K562 (cell line): ENCODE measurements around the gene WDHD1. TPM values are rescaled to one million over a fixed set of nuclear protein-coding genes. Genes with fewer than 3 reads are reported as not detected.

Experiments
- ATAC-seq: fragments of 200-7000 bp; cut with Tn5 transposase; 3 replicates; pipeline ENCODE4 v1.9.1; 2020; ENCODE audit warnings: moderate library complexity
- BruUV-seq: library from RNA; stranded (reverse); fragments of 400-500 nt; replicated peaks from 2 replicates; lab custom pipeline; 2021; lab: Mats Ljungman, UMichigan
- CTCF ChIA-PET: fragments of 300-600 bp; formaldehyde crosslinking; extraction: SDS; loops from one replicate; lab custom pipeline; 2021; ENCODE audit warnings: low intra/inter-chr PET ratio; lab: Yijun Ruan, JAX
- POLR2A ChIA-PET: fragments of 300-600, 350-650 bp; sonication (Branson Sonifier 250); formaldehyde crosslinking; extraction: SDS; loops from one replicate; lab custom pipeline; 2021; ENCODE audit warnings: antibody characterized with exemption, inconsistent platforms; lab: Yijun Ruan, JAX
- DNase-seq, 4 experiments: peaks; one replicate each; pipeline versions ENCODE4 v3.0.0 to v3.0.0-alpha.2; 2011 to 2018; ENCODE audit warnings: low spot score in 3 of 4, mixed read lengths in 3 of 4; ENCODE audit errors: extremely low read depth in 1 of 4
- FAIRE-seq: peaks from 2 replicates; lab custom pipeline; 2011; peaks lifted over from hg19 to GRCh38; lab: Jason Lieb, UNC
- H2AFZ ChIP-seq: 2 replicates; pipeline ENCODE4 v1.6.0; 2011; ENCODE audit warnings: low read depth, low read length, control low read depth, inconsistent platforms
- H3K27ac ChIP-seq: fragments of 200-600 bp; 3 replicates; pipeline ENCODE4 v1.8.0; 2011; ENCODE audit warnings: low read depth, mild to moderate bottlenecking, control low read depth, inconsistent platforms, low read length, moderate library complexity, mixed read lengths; ENCODE audit errors: extremely low read depth
- H3K27me3 ChIP-seq, 2 experiments: fragments of 300-600 bp in 1 of 2; 2 replicates in 1 of 2; 3 replicates in 1 of 2; pipeline versions ENCODE4 v1.6.0 to v1.8.0; 2011; ENCODE audit warnings: inconsistent platforms in 2 of 2, low read length in 2 of 2, mild to moderate bottlenecking in 1 of 2, mixed read lengths in 1 of 2, moderate library complexity in 1 of 2; ENCODE audit not compliant: control insufficient read depth in 2 of 2, insufficient read depth in 2 of 2
- H3K36me3 ChIP-seq: fragments of 300-600 bp; 3 replicates; pipeline ENCODE4 v1.8.0; 2011; ENCODE audit warnings: mild to moderate bottlenecking, low read length, inconsistent platforms; ENCODE audit not compliant: control insufficient read depth, insufficient read depth
- H3K4me1 ChIP-seq, 2 experiments: fragments of 200-600 bp in 1 of 2; replicated peaks in 1 of 2; 2 replicates in 1 of 2; 3 replicates in 1 of 2; pipeline versions ENCODE4 v1.5.1 to v1.8.0; 2011; ENCODE audit warnings: inconsistent platforms in 2 of 2, low read length in 2 of 2, mild to moderate bottlenecking in 1 of 2, mixed read lengths in 1 of 2, moderate library complexity in 1 of 2; ENCODE audit not compliant: control insufficient read depth in 2 of 2, insufficient read depth in 2 of 2
- H3K4me2 ChIP-seq: 2 replicates; pipeline ENCODE4 v1.6.1; 2011; ENCODE audit warnings: low read length, control low read depth, inconsistent platforms, mixed read lengths; ENCODE audit not compliant: insufficient read depth
- H3K4me3 ChIP-seq: fragments of 200-600 bp; sonication (generic), shearing (Covaris generic); 2 replicates; pipeline ENCODE4 v1.5.1; 2016; ENCODE audit warnings: control low read depth, inconsistent platforms
- H3K79me2 ChIP-seq: fragments of 200-600 bp; 3 replicates; pipeline ENCODE4 v1.8.0; 2011; ENCODE audit warnings: low read length, inconsistent platforms; ENCODE audit not compliant: control insufficient read depth, insufficient read depth
- H3K9ac ChIP-seq, 2 experiments: 2 replicates each; pipeline versions ENCODE4 v1.6.0 to v1.6.1; 2011; ENCODE audit warnings: low read depth in 2 of 2, low read length in 2 of 2, control low read depth in 1 of 2, inconsistent platforms in 1 of 2, mild to moderate bottlenecking in 1 of 2, mixed read lengths in 1 of 2; ENCODE audit not compliant: insufficient read depth in 1 of 2
- H3K9me1 ChIP-seq: one replicate; pipeline ENCODE4 v1.6.0; 2011; ENCODE audit warnings: inconsistent platforms, mild to moderate bottlenecking, low read length, moderate library complexity; ENCODE audit not compliant: control insufficient read depth, insufficient read depth
- H3K9me3 ChIP-seq: replicated peaks from 2 replicates; pipeline ENCODE4 v1.5.1; 2011; ENCODE audit warnings: low read depth, low read length, inconsistent platforms; ENCODE audit not compliant: control insufficient read depth, insufficient read depth
- H4K20me1 ChIP-seq: replicated peaks from 2 replicates; pipeline ENCODE4 v1.6.1; 2011; ENCODE audit warnings: low read length, inconsistent platforms, mixed read lengths; ENCODE audit not compliant: control insufficient read depth, insufficient read depth
- CBFB ChIP-seq: sonication (generic); formaldehyde crosslinking; IDR thresholded peaks from 2 replicates; pipeline ENCODE4 v1.4.0; 2020; ENCODE audit warnings: mild to moderate bottlenecking, missing genetic modification reagents
- ELF1 ChIP-seq: fragments of 200-800 bp; sonication (Bioruptor generic); IDR thresholded peaks from 2 replicates; pipeline ENCODE4 v1.6.1; 2016; ENCODE audit warnings: missing genetic modification characterization, missing compliant biosample characterization
- JUNB ChIP-seq: fragments of 450-650 bp; formaldehyde crosslinking; conservative IDR thresholded peaks from 2 replicates; pipeline ENCODE4 v1.4.0; 2020; ENCODE audit warnings: mild to moderate bottlenecking
- KLF10 ChIP-seq: fragments of 250-450 bp; sonication (Bioruptor Pico); IDR thresholded peaks from 2 replicates; pipeline ENCODE4 v1.6.1; 2021; ENCODE audit warnings: matching md5 sums
- PHF20 ChIP-seq: fragments of 450-650 bp; IDR thresholded peaks from 2 replicates; pipeline ENCODE4 v1.6.1; 2018; ENCODE audit not compliant: partially characterized antibody
- RAD21 ChIP-seq, 2 experiments: fragments of 250-450 bp in 1 of 2; fragments of 450-650 bp in 1 of 2; sonication (Bioruptor Pico) in 1 of 2; formaldehyde crosslinking in 1 of 2; IDR thresholded peaks in 1 of 2; conservative IDR thresholded peaks in 1 of 2; 2 replicates each; pipeline versions ENCODE4 v1.4.0 to v1.8.0; 2020 to 2022; ENCODE audit warnings: mild to moderate bottlenecking in 2 of 2, moderate library complexity in 1 of 2
- TAF9B ChIP-seq: fragments of 450-650 bp; IDR thresholded peaks from 2 replicates; pipeline ENCODE4 v1.6.1; 2018; ENCODE audit warnings: mild to moderate bottlenecking; ENCODE audit not compliant: partially characterized antibody
- ZBTB17 ChIP-seq: fragments of 450-650 bp; formaldehyde crosslinking; IDR thresholded peaks from 2 replicates; pipeline ENCODE4 v1.4.0; 2020; ENCODE audit warnings: mild to moderate bottlenecking
- ZC3H8 ChIP-seq: fragments of 450-650 bp; IDR thresholded peaks from 2 replicates; pipeline ENCODE4 v1.6.1; 2017
- ZNF717 ChIP-seq: fragments of 250-450 bp; sonication (Bioruptor Pico); IDR thresholded peaks from 2 replicates; pipeline ENCODE4 v1.5.0; 2021
- WGBS: fragments of 100-300 bp; shearing (Covaris generic); methylation state at CpG from one replicate; pipeline ENCODE4 v1.1.6; 2016; ENCODE audit warnings: low coverage, mixed read lengths; ENCODE audit not compliant: insufficient coverage; ENCODE audit errors: missing lambda C conversion rate; 5-methylcytosine and 5-hydroxymethylcytosine counted together
- in situ Hi-C: fragments of 300-500 bp; cut with MboI; formaldehyde crosslinking; loops from 4 replicates; pipeline ENCODE4 v1.15.0; 2018; ENCODE audit warnings: inconsistent platforms, mixed read lengths
- intact Hi-C: fragments of 100-400 bp; cut with micrococcal nuclease; formaldehyde crosslinking; loops from 2 replicates; pipeline ENCODE4 v1.14.2; 2022
- polyA plus RNA-seq, 8 experiments: library from polyadenylated mRNA; depleted of rRNA in 4 of 8; stranded (reverse) in 5 of 8; unstranded in 3 of 8; fragments of >200 nt; fragmentation: Nextera tagmentation in 2 of 8; fragmentation: Illumina TruSeq in 1 of 8; extraction: Ambion mirVana in 2 of 8; extraction: Trizol in 1 of 8; gene quantifications; 2 replicates each; pipeline versions ENCODE4 v1.2.1 to v1.2.3, GENCODE V29; 2011 to 2014; ENCODE audit warnings: inconsistent platforms in 1 of 8, missing spikeins in 1 of 8
- total RNA-seq, 7 experiments: library from RNA; depleted of rRNA in 6 of 7; stranded (reverse); fragments of >200 nt in 6 of 7; fragmentation: Illumina TruSeq in 2 of 7; extraction: Trizol in 2 of 7; gene quantifications; 2 replicates each; pipeline versions ENCODE4 v1.2.1 to v1.2.3, GENCODE V29; 2011 to 2021; ENCODE audit warnings: low replicate concordance in 1 of 7
- TF ChIP-seq, protein P1 (sequence below): fragments of 450-650 bp; IDR thresholded peaks from 2 replicates; pipeline ENCODE4 v1.6.1; 2018; ENCODE audit not compliant: partially characterized antibody
- TF ChIP-seq, protein P2 (sequence below): sonication (generic); formaldehyde crosslinking; IDR thresholded peaks from 2 replicates; pipeline ENCODE4 v1.8.1; 2022; ENCODE audit warnings: missing genetic modification reagents
- TF ChIP-seq, protein P3 (sequence below): sonication (generic); formaldehyde crosslinking; IDR thresholded peaks from 2 replicates; pipeline ENCODE4 v1.8.1; 2023; ENCODE audit warnings: mild to moderate bottlenecking, missing genetic modification reagents

WDHD1 gene
- total and polyA plus RNA-seq, 9 of the 15 experiments (the other 6 are each of a cell fraction or from before 2014, with no cell fraction given), result 11.7 to 39.1 (median 30.0) TPM

DNA sequence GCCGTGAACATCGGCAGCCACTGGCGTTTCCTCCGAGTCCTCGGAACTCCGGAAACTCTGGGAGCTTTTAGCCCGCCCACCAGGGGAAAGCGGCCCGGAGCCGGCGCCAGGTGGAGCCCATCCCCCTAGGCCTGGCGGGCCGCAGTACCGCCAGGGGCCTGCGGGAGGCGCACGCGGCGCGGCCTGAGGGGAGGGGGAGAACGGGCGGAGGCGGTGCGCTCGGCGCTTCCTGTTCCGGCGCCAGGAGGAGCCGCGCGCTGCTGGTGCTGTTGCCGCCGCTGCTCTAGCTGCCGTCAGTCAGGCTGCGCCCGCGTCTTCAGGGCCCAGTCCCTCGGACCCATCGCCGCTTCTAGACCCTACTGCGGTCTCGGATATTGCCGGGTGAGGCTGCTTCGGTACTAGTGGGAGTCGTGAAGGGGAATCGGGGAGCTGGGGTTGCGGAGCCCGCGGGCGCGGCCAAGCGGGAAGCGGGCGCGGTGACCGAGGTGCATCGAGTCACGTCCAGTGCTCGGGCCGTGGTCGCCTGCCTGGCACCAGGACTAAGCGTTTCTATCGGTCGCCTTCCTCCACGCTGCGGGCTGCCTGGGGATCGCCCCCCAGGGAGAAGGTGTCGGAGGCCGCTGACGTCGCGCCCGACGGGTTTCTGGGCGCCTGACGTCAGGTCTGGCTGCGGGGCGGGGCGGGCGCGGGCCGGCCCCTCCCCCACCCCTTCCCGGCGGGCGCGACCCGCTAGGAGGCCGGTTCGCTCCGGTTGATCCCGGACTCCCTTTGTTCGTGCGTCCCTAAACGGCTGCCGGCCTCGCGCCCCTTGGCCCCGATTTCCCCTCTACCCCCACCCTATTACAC, 24.7 kb upstream of the WDHD1 start, which contains the start of gene MAPK1IP1L:
MAPK1IP1L (plus strand) TSS at position 225 of the 846 bp plus-strand sequence. CDS start 10,037 bp downstream, outside the sequence.
- Histone ChIP-seq H3K4me3 (peak within 1 kb of the TSS; percentile 97), H3K4me1 (peaks cover 8 to 14% of the 10 kb centered on the region in 2 experiments; a peak in 3 of 5 replicates), H3K36me3 (peaks cover 40% of the 10 kb centered on the region), H3K27me3 (no peaks in the 10 kb centered on the region), H4K20me1 (no peaks in the 10 kb centered on the region; the same call in 1 of the 2 replicates), H3K79me2 (peaks cover 55% of the 10 kb centered on the region), H3K9me1 (no peaks in the 10 kb centered on the region), H3K4me2 (peak within 1 kb of the TSS; percentile 92), H2AFZ (peak within 1 kb of the TSS; percentile 97), H3K9ac (peak within 1 kb of the TSS; percentile 100), H3K27ac (peak within 1 kb of the TSS; percentile 99), H3K9me3 (no peaks in the 10 kb centered on the region)
- in situ Hi-C loops, result no loop called here
- intact Hi-C loops, result loop anchor here (5.0 kb wide), 1 partner anchor 51 kb away; no protein-coding TSS in a partner anchor
- DNase-seq (peak; percentile 89 to 94 (median 90)), FAIRE-seq (peak; percentile 61), ATAC-seq (peak; percentile 93)
- ChIA-PET CTCF (interaction anchor here (0.6 to 0.7 kb wide), 3 partner anchors 38 to 148 kb away, joined by 3 to 5 read pairs (median 4); no protein-coding TSS in a partner anchor), POLR2A (interaction anchor here (0.6 to 3.2 kb wide), 15 partner anchors 8 to 362 kb away, joined by 3 to 22 read pairs (median 5); partner anchors contain the start of genes DLGAP5, SOCS4 and WDHD1)
- BruUV-seq, result no TSS peak
- under 1% methylated on average over 23 of the region's 98 CpGs for WGBS
- TF ChIP-seq JUNB (CRISPR knock-in tag) (no peak), ELF1 (peak; percentile 94), CBFB (0 out of 2 replicates have a peak, but pooled peaks have one; percentile 55), RAD21 (CRISPR knock-in tag; conservative IDR thresholded peaks at IDR 0.05 in 1 of 2, IDR thresholded peaks at IDR 0.05 in 1 of 2) (peak; percentile 49 to 69), TAF9B (peak; percentile 67), PHF20 (peak; percentile 85), ZBTB17 (peak; percentile 71), ZC3H8 (no peak), KLF10 (CRISPR knock-in tag) (no peak), ZNF717 (CRISPR knock-in tag) (no peak)
- TF ChIP-seq, protein P1, sequence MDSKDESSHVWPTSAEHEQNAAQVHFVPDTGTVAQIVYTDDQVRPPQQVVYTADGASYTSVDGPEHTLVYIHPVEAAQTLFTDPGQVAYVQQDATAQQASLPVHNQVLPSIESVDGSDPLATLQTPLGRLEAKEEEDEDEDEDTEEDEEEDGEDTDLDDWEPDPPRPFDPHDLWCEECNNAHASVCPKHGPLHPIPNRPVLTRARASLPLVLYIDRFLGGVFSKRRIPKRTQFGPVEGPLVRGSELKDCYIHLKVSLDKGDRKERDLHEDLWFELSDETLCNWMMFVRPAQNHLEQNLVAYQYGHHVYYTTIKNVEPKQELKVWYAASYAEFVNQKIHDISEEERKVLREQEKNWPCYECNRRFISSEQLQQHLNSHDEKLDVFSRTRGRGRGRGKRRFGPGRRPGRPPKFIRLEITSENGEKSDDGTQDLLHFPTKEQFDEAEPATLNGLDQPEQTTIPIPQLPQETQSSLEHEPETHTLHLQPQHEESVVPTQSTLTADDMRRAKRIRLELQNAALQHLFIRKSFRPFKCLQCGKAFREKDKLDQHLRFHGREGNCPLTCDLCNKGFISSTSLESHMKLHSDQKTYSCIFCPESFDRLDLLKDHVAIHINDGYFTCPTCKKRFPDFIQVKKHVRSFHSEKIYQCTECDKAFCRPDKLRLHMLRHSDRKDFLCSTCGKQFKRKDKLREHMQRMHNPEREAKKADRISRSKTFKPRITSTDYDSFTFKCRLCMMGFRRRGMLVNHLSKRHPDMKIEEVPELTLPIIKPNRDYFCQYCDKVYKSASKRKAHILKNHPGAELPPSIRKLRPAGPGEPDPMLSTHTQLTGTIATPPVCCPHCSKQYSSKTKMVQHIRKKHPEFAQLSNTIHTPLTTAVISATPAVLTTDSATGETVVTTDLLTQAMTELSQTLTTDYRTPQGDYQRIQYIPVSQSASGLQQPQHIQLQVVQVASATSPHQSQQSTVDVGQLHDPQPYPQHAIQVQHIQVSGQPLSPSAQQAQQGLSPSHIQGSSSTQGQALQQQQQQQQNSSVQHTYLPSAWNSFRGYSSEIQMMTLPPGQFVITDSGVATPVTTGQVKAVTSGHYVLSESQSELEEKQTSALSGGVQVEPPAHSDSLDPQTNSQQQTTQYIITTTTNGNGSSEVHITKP, result peak; percentile 32
- TF ChIP-seq, protein P2, sequence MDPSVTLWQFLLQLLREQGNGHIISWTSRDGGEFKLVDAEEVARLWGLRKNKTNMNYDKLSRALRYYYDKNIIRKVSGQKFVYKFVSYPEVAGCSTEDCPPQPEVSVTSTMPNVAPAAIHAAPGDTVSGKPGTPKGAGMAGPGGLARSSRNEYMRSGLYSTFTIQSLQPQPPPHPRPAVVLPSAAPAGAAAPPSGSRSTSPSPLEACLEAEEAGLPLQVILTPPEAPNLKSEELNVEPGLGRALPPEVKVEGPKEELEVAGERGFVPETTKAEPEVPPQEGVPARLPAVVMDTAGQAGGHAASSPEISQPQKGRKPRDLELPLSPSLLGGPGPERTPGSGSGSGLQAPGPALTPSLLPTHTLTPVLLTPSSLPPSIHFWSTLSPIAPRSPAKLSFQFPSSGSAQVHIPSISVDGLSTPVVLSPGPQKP (CRISPR knock-in tag), result no peak
- TF ChIP-seq, protein P3, sequence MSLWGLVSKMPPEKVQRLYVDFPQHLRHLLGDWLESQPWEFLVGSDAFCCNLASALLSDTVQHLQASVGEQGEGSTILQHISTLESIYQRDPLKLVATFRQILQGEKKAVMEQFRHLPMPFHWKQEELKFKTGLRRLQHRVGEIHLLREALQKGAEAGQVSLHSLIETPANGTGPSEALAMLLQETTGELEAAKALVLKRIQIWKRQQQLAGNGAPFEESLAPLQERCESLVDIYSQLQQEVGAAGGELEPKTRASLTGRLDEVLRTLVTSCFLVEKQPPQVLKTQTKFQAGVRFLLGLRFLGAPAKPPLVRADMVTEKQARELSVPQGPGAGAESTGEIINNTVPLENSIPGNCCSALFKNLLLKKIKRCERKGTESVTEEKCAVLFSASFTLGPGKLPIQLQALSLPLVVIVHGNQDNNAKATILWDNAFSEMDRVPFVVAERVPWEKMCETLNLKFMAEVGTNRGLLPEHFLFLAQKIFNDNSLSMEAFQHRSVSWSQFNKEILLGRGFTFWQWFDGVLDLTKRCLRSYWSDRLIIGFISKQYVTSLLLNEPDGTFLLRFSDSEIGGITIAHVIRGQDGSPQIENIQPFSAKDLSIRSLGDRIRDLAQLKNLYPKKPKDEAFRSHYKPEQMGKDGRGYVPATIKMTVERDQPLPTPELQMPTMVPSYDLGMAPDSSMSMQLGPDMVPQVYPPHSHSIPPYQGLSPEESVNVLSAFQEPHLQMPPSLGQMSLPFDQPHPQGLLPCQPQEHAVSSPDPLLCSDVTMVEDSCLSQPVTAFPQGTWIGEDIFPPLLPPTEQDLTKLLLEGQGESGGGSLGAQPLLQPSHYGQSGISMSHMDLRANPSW (CRISPR knock-in tag), result no peak
